H9 (cell line): Measurements from ENCODE around the gene C16orf89. TPM values are rescaled to one million over a fixed set of nuclear protein-coding genes. Genes with fewer than 3 reads are reported as not detected.

Experiments
- DNase-seq: peaks from one replicate; pipeline ENCODE4 v3.0.0-alpha.2; 2017
- H2AFZ ChIP-seq: one replicate; pipeline ENCODE4 v1.6.1; 2013; ENCODE audit warnings: mild to moderate bottlenecking, low read length, control low read depth, moderate library complexity
- H2AK5ac ChIP-seq: 2 replicates; pipeline ENCODE4 v1.6.1; 2013; ENCODE audit warnings: low read length, control low read depth, mixed read lengths; ENCODE audit not compliant: insufficient read length
- H2BK120ac ChIP-seq: one replicate; pipeline ENCODE4 v1.6.1; 2013; ENCODE audit warnings: low read depth, mild to moderate bottlenecking, low read length, control low read depth, inconsistent platforms; ENCODE audit not compliant: poor library complexity, severe bottlenecking
- H2BK12ac ChIP-seq: 2 replicates; pipeline ENCODE4 v1.6.1; 2013; ENCODE audit warnings: low read length, control low read depth, mixed read lengths, low read depth; ENCODE audit not compliant: insufficient read length
- H2BK15ac ChIP-seq: 2 replicates; pipeline ENCODE4 v1.6.1; 2013; ENCODE audit warnings: low read depth, low read length, control low read depth
- H2BK20ac ChIP-seq: one replicate; pipeline ENCODE4 v1.6.1; 2013; ENCODE audit warnings: low read depth, mild to moderate bottlenecking, low read length, control low read depth, inconsistent platforms; ENCODE audit not compliant: poor library complexity, severe bottlenecking
- H2BK5ac ChIP-seq: 2 replicates; pipeline ENCODE4 v1.6.1; 2013; ENCODE audit warnings: low read length, control low read depth, mixed read lengths; ENCODE audit not compliant: insufficient read length
- H3K14ac ChIP-seq: 2 replicates; pipeline ENCODE4 v1.6.1; 2013; ENCODE audit warnings: low read length, control low read depth; ENCODE audit not compliant: insufficient read depth
- H3K18ac ChIP-seq: 2 replicates; pipeline ENCODE4 v1.6.1; 2013; ENCODE audit warnings: low read depth, mild to moderate bottlenecking, mixed read lengths, low read length, control low read depth; ENCODE audit not compliant: insufficient read length
- H3K23ac ChIP-seq: 2 replicates; pipeline ENCODE4 v1.6.1; 2013; ENCODE audit warnings: low read length, control low read depth, mixed read lengths, low read depth; ENCODE audit not compliant: insufficient read length
- H3K23me2 ChIP-seq: 2 replicates; pipeline ENCODE4 v1.6.1; 2013; ENCODE audit warnings: low read depth, mild to moderate bottlenecking, mixed read lengths, low read length, control low read depth; ENCODE audit not compliant: insufficient read length, poor library complexity, severe bottlenecking
- H3K27ac ChIP-seq: 2 replicates; pipeline ENCODE4 v1.5.1; 2013; ENCODE audit warnings: low read length, control low read depth, mixed read lengths, low read depth; ENCODE audit not compliant: insufficient read length
- H3K27me3 ChIP-seq: 2 replicates; pipeline ENCODE4 v1.6.1; 2013; ENCODE audit warnings: low read length, control low read depth, inconsistent platforms; ENCODE audit not compliant: insufficient read depth
- H3K4ac ChIP-seq: 2 replicates; pipeline ENCODE4 v1.6.1; 2013; ENCODE audit warnings: low read depth, mild to moderate bottlenecking, control low read depth, inconsistent platforms, low read length, moderate library complexity
- H3K4me1 ChIP-seq: 2 replicates; pipeline ENCODE4 v1.6.1; 2013; ENCODE audit warnings: low read length, control low read depth, inconsistent platforms; ENCODE audit not compliant: insufficient read depth
- H3K4me2 ChIP-seq: 2 replicates; pipeline ENCODE4 v1.6.1; 2013; ENCODE audit warnings: low read length, control low read depth, mixed read lengths; ENCODE audit not compliant: insufficient read length, insufficient read depth
- H3K56ac ChIP-seq: 2 replicates; pipeline ENCODE4 v1.6.1; 2013; ENCODE audit warnings: low read depth, mild to moderate bottlenecking, mixed read lengths, low read length, control low read depth; ENCODE audit not compliant: insufficient read length
- H3K79me1 ChIP-seq: 2 replicates; pipeline ENCODE4 v1.6.1; 2013; ENCODE audit warnings: low read depth, mild to moderate bottlenecking, moderate library complexity, low read length, control low read depth, inconsistent platforms; ENCODE audit not compliant: insufficient read depth, poor library complexity, severe bottlenecking
- H3K79me2 ChIP-seq: 2 replicates; pipeline ENCODE4 v1.6.1; 2013; ENCODE audit warnings: low read length, control low read depth, inconsistent platforms; ENCODE audit not compliant: insufficient read depth
- H3K9ac ChIP-seq: 2 replicates; pipeline ENCODE4 v1.6.1; 2013; ENCODE audit warnings: low read length, control low read depth, mixed read lengths; ENCODE audit not compliant: insufficient read length; ENCODE audit errors: extremely low read depth
- H3K9me3 ChIP-seq: one replicate; pipeline ENCODE4 v1.6.1; 2013; ENCODE audit warnings: low read depth, low read length, inconsistent platforms; ENCODE audit not compliant: control insufficient read depth
- H3T11ph ChIP-seq: one replicate; pipeline ENCODE4 v1.6.1; 2013; ENCODE audit warnings: mild to moderate bottlenecking, low read length, control low read depth, inconsistent platforms
- H4K20me1 ChIP-seq: one replicate; pipeline ENCODE4 v1.6.1; 2013; ENCODE audit not compliant: control insufficient read depth, insufficient read length, insufficient read depth
- H4K5ac ChIP-seq: 2 replicates; pipeline ENCODE4 v1.6.1; 2013; ENCODE audit warnings: low read depth, mild to moderate bottlenecking, mixed read lengths, low read length, control low read depth; ENCODE audit not compliant: insufficient read length
- H4K8ac ChIP-seq: replicated peaks from 2 replicates; pipeline ENCODE4 v1.6.1; 2013; ENCODE audit warnings: low read length, control low read depth, mixed read lengths, low read depth; ENCODE audit not compliant: insufficient read length
- H4K91ac ChIP-seq: 2 replicates; pipeline ENCODE4 v1.6.1; 2013; ENCODE audit warnings: low read depth, mild to moderate bottlenecking, moderate library complexity, mixed read lengths, low read length, control low read depth; ENCODE audit not compliant: insufficient read length
- H3K27ac Mint-ChIP-seq, 3 experiments: 2 replicates in 2 of 3; 3 replicates in 1 of 3; pipeline ENCODE4 v1.8.0; 2020 to 2021; ENCODE audit warnings: mixed read lengths in 3 of 3, mild to moderate bottlenecking in 1 of 3, moderate library complexity in 1 of 3
- H3K27me3 Mint-ChIP-seq: 2 replicates; pipeline ENCODE4 v1.8.0; 2021; ENCODE audit warnings: low read depth, mild to moderate bottlenecking, moderate library complexity, mixed read lengths
- H3K36me3 Mint-ChIP-seq, 3 experiments: 2 replicates in 2 of 3; 3 replicates in 1 of 3; pipeline ENCODE4 v1.8.0; 2020 to 2021; ENCODE audit warnings: low read depth in 3 of 3, mixed read lengths in 3 of 3; ENCODE audit not compliant: insufficient read depth in 1 of 3
- H3K4me1 Mint-ChIP-seq, 2 experiments: 2 replicates each; pipeline ENCODE4 v1.8.0; 2020; ENCODE audit warnings: mixed read lengths in 2 of 2
- H3K4me3 Mint-ChIP-seq, 2 experiments: 2 replicates in 1 of 2; 3 replicates in 1 of 2; pipeline ENCODE4 v1.8.0; 2020 to 2021; ENCODE audit warnings: mild to moderate bottlenecking in 2 of 2, mixed read lengths in 2 of 2, moderate library complexity in 1 of 2
- H3K9me3 Mint-ChIP-seq, 2 experiments: 2 replicates in 1 of 2; 3 replicates in 1 of 2; pipeline ENCODE4 v1.8.0; 2020; ENCODE audit warnings: mild to moderate bottlenecking in 2 of 2, mixed read lengths in 2 of 2, moderate library complexity in 1 of 2
- CTCF ChIP-seq: fragments of 200-600 bp; sonication (generic); conservative IDR thresholded peaks from 3 replicates; pipeline ENCODE4 v1.8.0; 2021; ENCODE audit warnings: antibody characterized with exemption, mild to moderate bottlenecking
- WGBS: extraction: QIAGEN DNeasy Blood & Tissue Kit; methylation state at CpG from one replicate; pipeline ENCODE4 v1.1.7; 2013; ENCODE audit warnings: missing lambda C conversion rate, low lambda C conversion rate, mixed read lengths; ENCODE audit not compliant: insufficient read length; ENCODE audit errors: extremely low coverage; 5-methylcytosine and 5-hydroxymethylcytosine counted together
- total RNA-seq: library from RNA; stranded (reverse); gene quantifications from 2 replicates; pipeline ENCODE4 v1.2.1, GENCODE V29; 2021

The C16orf89 gene
- total RNA-seq, 1 experiment from 2014 or later, result 2.5 TPM

GRCh38 chr16:5024632-5025031, 41.1 kb downstream of the C16orf89 start:
- Histone ChIP-seq H3K9ac (no peak overlapping the region), H3K56ac (no peak overlapping the region), H4K91ac (no peak overlapping the region), H3K23ac (no peak overlapping the region), H2BK5ac (no peak overlapping the region), H2AFZ (no peak overlapping the region), H2BK15ac (no peak overlapping the region), H3K4me2 (no peak overlapping the region), H3K27me3 (no peaks in the 10 kb centered on the region), H3K79me2 (no peaks in the 10 kb centered on the region), H4K20me1 (no peaks in the 10 kb centered on the region), H4K5ac (no peak overlapping the region), H3T11ph (no peak overlapping the region), H2BK120ac (no peak overlapping the region), H3K9me3 (no peaks in the 10 kb centered on the region), H3K79me1 (no peaks in the 10 kb centered on the region), H3K4me1 (no peaks in the 10 kb centered on the region), H3K18ac (no peak overlapping the region), H3K14ac (no peak overlapping the region), H3K23me2 (no peaks in the 10 kb centered on the region), H3K27ac (no peak overlapping the region), H4K8ac (no peak overlapping the region), H3K4ac (no peak overlapping the region), H2BK12ac (no peak overlapping the region), H2BK20ac (no peak overlapping the region), H2AK5ac (no peak overlapping the region)
- Mint-ChIP-seq H3K27ac (no peak overlapping the region; a peak in 1 of 7 replicates), H3K4me1 (peaks cover 9 to 15% of the 10 kb centered on the region in 2 experiments), H3K4me3 (no peak overlapping the region), H3K36me3 (no peaks in the 10 kb centered on the region), H3K27me3 (peaks cover 12% of the 10 kb centered on the region), H3K9me3 (no peaks in the 10 kb centered on the region)
- WGBS, result no CpG with 5 or more reads among the region's 4 CpGs
- no peak; the same call in 2 of the 3 replicates for TF ChIP-seq CTCF
- no peak for DNase-seq
